GM21825 (cell line): Measurements from ENCODE around the gene OR6K6.

Experiments
- ATAC-seq: cut with Tn5 transposase; IDR thresholded peaks from one replicate; pipeline ENCODE4 v1.9.1; 2021; ENCODE audit warnings: mild to moderate bottlenecking, moderate library complexity; ENCODE audit not compliant: unreplicated experiment

Gene OR6K6, protein sequence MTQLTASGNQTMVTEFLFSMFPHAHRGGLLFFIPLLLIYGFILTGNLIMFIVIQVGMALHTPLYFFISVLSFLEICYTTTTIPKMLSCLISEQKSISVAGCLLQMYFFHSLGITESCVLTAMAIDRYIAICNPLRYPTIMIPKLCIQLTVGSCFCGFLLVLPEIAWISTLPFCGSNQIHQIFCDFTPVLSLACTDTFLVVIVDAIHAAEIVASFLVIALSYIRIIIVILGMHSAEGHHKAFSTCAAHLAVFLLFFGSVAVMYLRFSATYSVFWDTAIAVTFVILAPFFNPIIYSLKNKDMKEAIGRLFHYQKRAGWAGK

DNA sequence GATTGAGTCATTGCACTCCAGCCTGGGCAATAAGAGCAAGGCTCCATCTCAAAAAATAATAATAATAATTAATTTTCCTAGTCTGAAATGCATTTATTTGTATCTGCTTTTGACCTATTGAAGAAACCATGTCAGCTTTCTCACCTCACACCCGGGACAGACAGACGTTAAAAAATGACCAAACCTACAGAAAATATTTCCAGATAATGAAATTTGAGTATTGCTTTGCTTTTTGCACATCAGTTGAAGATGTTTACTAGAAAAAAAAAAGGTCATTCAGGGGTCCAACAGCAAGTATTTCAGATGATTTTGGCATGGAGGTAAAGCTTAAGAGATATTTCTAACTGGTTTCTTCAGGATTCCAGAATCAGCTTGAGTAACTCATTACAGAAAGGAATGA is at the start of gene OR6K6:
Gene OR6K6 (plus strand): TSS at position 301 of the 400 bp plus-strand sequence. CDS start 168 bp downstream, outside the sequence.
- no peak for ATAC-seq

DNA sequence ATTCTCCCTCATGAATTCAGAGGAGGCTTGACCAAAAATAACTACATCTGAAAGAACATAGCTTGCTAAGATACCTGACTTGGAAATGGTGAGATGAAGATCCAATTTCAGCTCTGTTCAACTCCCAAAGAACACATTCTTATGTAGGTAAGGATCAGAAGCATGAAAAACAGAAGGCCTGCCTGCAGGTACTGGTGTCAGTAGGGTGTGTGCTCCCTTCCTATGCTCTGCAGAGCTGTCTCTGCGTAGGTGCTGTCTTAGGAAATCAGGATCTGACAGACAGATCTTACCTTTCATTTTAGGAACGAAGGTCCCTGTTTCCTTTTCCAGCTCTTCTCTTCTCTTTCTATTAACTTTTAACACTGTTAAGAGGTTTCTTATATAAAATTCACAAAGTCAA is 48.4 kb upstream of the OR6K6 start:
- ATAC-seq, result no peak

DNA sequence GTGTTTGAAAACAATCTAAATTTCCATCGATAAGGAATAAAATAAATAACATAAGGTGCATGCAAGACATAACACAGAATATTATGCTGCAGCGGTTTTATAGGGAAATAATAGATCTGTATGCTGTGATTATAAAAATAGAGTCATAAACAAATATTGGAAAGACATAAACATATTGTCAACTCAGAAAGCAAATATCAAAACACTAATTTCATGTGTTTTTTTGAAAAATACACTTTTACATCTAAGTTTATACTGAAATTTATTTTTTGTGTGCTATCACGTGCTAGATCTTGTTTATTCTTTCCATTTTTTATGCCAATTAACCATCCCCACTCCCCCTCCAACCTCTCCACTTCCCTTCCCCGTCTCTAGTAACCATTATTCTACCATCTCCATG is 43.4 kb upstream of the OR6K6 start:
- no peak for ATAC-seq

DNA sequence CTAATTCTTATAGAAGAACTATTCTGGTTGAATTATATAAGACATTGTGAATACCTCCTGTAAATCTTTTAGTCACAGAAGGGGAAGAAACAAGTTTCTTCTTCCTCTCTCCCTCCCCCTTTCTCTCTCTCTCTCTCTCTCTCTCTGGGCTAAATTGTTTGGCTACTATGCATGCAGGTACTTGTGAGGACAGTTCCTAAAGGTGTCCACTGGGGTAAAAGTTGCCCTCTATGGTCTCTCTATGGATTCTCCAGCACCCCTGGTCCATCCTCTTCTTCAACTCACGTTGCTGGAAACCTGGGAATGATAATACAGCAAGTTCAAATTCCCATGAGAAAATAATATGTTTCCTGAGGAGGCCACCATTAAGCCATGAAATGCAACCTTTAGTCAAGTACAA is 39.8 kb upstream of the OR6K6 start:
- ATAC-seq, result no peak

DNA sequence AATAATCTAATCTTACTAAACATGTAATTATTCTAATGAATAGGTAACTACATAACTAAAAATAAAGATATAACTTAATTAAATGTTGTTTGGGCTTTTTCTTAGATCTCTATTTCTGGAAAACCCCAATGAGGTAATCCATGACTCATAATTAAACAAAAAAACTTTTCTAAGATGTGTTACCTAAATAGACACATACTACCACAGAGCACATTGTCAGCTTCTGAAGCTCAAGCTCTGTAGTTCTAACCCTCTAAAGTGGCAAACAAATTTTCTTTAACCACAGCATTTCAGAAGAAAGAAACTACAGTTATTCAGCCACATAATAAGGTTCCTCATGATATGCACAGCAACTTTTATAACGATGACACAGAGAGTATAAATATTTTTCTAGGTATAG is 38.2 kb upstream of the OR6K6 start:
- no peak for ATAC-seq

DNA sequence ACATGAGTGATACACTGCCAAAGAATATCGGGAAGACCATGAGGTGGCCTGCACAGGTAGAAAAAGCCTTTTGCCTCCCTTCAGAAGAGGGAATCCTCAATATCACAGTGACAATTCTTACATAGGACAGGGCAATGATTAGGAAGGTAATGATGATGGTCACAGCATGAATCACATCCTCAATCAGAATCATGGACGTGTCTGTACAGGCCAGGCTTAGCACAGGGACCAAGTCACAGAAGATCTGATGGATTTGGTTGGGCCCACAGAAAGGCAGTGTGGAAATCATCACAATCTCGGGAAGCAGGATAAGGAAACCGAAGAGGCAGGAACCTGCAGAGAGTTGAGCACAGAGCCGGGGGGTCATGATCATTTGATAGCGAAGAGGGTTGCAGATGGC is 37.2 kb upstream of the OR6K6 start:
- no peak for ATAC-seq

DNA sequence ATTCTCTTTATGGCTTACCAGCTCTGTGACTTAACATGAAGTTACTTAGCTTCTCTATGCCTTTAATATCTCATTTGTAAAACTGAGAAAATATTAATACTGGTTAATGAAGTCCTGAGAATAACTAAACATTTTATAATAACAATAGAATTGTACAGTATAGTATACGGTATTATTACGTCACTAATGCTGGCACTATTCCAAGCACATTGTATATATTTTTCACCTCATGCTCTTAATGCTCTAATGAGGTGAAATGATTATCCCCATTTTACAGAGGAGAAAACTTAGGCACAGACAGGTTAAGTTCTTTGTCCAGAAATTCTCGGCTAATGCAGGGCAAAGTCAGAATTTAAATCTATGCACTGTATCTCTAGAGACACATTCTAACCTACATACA is 34.9 kb upstream of the OR6K6 start:
- ATAC-seq, result no peak

DNA sequence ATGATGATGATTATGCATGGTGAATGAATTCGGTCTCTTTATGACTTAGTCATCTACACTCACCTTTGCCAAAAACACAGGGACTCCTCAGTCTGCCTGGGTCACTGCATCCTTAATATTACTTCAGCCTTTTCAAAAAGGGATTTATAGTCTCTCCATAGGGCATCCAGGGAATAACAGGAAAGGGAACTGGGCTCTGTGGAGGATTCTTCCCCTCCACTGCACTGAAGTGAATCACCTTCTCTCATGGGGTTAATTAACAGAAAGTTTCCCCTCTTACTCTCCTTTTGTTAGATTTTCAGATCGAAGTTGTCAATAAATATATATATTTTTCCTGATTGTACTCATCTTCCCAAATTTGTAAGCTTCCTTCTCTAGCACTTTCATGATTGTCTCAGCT is 33.9 kb upstream of the OR6K6 start, which contains the start of gene OR6K3:
Gene OR6K3 (minus strand): TSS at position 101 of the 400 bp plus-strand sequence. CDS start 2,605 bp downstream, outside the sequence.
- ATAC-seq, result no peak

DNA sequence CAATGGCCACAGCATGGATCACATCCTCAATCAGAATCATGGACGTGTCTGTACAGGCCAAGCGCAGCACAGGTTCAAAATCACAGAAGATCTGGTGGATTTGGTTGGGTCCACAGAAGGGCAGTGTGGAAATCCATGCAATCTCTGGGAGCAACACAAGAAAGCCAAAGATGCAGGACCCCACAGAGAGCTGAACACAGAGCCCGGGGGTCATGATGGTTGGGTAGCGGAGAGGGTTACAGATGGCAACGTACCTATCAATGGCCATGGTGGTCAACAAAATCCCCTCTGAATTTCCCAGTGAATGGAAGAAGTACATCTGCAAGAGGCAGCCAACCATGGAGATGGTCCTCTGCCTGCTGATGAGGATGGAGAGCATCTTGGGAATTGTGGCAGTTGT is 30.1 kb upstream of the OR6K6 start:
- ATAC-seq, result no peak

DNA sequence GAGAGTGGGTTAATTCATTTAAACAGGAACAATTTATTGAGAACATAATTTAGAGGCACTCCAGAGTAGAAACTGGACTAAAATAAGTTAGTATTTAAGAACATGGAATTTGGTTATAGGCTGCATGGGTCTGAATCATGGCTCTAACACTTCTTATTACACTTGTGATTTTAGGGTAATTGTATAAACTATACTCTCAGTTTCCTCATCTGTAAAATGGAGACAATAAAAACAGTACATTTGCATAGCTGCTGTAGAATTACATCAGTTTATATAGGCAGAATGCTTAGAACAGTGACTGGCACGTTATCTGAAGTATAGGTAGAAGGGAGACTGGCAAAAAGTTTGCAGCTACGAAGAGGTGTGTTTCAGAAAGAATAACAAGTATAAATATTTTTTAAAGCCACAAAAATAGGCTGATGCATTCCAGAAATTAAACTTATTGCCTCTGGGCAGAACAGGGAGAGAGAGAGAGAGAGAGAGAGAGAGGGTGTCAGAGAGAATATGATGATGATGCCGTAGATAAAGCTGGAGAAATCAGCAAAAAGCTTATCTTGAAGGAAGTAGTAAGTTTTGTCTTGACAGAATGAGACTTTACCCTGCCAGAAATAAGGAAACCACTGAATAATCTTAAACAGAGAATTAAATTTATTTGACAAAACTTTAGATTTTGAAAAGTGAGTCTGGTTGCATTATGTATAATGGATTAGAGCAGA is 25.9 kb upstream of the OR6K6 start:
- no peak for ATAC-seq

DNA sequence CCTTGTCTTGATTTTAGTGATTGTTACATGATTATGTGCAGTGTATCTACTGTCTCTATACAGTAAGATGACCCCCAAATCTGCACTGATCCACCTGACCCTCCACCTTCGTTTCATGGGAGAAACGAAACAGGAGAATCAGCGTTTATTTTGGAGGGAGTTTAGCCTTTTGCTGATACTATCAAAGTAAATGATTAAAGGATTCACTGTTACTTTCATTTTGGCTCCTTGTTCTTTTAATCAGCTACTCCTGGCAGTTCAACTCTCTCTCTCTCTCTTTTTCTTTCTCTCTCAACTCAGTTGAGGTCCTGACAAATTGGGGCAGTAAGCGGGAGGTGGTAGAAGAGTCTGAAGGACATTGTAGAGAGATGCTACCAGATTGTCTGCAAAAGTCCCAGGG is 24.1 kb upstream of the OR6K6 start:
- ATAC-seq, result no peak

DNA sequence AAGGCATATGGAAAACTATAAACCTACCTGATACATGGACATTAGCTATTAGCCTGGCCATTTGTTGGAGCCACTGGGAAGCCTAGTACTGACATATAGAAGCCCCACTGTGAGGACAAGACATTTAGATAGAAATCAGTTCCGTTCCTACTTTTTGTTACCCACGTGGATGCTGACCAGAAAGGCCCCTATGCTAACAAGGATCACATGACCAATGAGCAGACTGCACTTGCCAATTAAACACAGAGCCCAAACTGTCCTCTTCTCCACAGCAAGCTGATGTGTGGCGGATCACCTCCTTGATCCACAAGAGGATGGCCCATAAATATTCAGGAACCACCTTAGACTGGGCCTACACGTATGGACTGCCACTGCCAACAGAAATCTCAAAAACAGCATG is 22.8 kb upstream of the OR6K6 start:
- no peak for ATAC-seq

DNA sequence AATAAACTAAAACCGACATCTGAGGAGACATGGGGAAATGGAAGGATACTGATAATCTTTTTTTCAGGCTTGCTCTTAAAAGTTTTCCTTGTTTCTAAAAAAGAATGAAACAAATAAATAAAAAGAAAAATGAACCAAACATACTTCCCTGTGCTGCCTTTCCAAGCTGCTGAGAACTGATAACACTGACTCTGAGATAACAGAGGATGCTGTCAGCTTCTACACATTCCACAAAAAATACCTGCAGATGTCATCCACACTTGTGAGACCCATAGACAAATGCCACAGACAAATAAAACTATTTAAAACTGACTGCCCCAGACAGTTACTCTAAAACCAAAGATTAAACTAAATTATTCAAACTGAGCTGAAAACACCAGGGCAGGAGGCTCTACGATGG is 22.0 kb upstream of the OR6K6 start:
- no peak for ATAC-seq

DNA sequence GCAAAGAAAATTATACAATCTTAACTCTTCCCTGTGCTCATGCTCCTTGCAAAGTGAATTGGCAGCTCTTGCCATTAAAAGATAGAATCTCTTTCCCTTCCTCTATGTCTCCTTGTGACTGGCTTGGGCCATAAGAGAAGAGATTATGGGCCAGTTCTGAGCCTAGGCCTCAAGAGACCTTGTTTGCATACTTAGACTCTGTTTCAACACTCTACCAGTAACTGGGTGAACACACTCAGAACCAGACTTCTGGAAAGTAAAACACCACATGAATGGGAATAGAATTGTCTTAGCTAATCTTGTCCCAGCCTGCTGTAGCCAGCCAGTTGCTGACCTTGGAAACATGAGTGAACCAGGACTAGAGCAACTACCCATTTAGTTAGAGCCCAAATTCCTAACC is 18.7 kb upstream of the OR6K6 start:
- ATAC-seq, result no peak

DNA sequence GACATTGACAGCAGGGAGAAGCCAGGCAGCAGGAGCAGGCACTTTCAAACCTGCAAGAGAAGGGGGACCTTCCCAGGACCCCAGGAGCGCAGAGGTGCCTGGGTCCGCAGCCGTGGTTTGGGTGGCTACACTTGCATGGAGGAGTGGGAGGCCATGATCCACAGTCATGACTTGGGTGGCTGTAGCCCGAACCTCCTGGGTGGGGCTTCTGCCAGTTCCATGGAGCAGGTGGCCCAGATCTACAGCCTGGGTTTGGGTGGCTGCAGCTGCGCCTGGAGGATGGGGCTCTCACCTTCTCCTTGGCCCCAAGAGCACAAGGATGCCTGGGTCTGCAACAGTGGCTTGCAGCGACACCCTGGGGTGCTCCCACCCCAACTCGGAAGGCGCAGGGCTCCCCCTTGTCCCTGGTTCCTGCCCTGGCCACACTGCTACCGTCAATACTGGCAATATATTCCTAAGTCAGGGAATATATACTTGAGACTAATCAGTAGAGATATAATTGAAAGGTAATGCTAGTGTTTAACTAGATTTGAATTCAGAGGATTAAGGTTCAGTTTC is 2.3 kb upstream of the OR6K6 start:
- no peak for ATAC-seq

DNA sequence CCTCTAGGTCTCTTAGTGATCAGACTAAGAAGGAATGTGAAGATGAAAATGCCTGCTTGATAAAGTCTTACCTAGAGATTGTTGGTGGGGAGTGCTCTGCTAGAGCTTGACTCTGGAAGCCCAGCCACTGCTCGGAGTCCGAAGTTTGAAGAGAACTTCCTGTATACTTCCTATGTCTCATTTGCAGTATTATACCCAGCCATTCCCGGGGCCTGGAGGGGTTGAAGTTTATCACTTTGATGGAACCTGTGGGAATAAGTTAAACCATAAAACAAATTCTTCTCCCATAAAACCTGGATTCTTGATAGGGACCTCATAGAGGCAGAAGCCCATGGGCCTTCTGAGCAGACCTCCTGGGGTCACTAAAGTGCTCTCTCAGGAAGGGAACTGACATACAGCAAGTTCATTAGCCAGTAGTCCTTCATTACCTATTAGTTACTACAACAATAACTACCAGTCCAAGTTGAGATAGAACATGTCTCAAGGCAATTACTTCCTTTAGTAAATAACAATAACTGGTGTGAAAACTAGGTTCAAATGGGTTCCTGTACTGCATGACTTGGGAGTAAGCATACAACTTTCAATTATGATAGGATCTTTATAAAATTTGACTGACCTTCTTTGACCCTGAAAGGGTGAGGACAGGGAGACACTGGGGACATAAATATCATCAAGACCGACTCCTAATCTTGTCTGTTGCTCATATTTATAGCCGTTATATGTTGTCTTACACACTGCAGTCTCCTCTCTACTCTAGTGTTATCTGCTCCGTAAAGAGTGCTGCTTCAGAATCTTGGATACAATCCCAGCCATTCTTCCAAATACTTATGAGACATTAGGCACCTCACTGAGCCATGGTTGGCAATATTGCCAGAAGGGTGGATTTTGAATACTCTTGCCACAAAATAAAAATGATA is 17.7 kb downstream of the OR6K6 start, which contains the start of gene OR6N1:
Gene OR6N1 (minus strand): TSS at position 246 of the 917 bp plus-strand sequence. CDS start 5,513 bp downstream, outside the sequence.
- no peak for ATAC-seq

DNA sequence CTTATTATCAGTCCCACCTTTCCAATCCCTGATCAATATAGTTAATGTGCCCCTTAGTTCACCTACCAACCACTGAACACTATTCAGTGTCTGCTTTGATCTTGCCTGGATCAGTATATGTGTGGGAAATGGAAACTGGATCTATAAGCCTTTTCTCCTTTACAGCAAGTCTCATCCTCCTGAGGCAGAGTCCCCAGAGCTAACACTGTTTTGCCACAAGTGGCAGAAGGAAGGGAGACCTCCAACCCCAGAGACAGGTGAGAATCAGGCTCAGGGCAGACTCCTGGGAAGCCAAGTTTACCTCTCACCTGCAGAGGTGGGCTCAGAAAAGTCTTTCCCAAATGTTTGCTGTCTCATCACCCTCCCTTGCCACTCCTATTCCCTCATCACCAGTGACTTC is 26.6 kb downstream of the OR6K6 start, which contains the start of gene OR6N2:
Gene OR6N2 (minus strand): TSS at position 101 of the 400 bp plus-strand sequence. CDS start 3,569 bp downstream, outside the sequence.
- ATAC-seq, result no peak

DNA sequence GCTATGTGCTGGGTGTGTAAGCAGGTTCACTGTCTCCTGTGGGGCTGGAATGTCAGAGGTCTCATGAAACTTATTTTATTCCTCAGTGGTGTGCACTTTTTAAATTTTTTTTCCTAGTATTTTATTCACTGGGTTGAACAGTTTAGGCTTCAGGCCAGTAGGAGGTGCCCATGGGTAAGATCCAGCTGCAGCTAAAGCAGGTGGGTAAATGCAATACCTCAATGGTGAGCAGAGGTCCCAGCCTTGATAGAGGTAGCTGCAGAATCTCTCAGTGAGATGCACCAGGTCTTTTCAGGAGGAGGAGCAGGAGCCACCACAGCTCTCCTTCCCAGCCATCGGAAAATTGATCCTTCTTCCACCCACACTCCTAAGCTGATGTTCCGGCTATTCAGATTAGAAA is 39.1 kb downstream of the OR6K6 start:
- ATAC-seq, result no peak

DNA sequence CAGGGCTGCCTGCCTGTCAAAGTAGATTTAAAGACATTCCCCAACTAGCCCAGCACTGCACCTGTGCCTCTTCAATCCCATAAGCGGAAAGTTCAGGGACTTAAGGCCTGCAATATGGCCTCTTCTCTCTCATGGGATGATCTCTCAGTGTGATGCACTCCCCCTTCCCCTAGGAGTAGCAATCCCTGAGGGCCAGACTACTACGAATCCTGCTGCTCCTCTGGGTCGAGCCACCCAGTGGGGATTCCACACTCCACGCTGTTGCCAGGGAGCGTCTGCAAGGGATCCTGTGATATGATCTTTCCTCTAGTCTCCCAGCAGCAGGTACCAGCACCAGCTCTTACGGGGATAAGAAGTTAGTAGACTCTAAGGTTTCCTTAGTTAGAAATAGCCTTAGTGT is 39.7 kb downstream of the OR6K6 start:
- ATAC-seq, result no peak

DNA sequence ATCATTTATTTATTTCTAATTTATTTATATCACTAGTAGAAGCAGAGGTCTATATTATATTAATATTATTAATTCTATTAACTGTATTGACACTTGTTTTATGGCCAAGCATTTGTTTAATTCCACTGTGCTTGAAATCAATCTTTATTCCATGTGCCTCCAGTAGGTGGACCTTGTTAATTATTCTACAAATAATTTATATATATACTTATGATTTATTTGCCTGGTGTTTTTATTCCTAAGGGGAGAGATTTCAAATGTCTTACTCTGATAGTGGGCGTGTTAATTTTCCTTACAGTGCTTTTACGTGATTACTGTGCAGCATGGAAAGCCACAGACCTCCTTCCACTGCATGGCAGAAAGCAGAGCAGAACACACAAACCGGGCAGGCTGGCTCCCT is 44.0 kb downstream of the OR6K6 start:
- no peak for ATAC-seq

DNA sequence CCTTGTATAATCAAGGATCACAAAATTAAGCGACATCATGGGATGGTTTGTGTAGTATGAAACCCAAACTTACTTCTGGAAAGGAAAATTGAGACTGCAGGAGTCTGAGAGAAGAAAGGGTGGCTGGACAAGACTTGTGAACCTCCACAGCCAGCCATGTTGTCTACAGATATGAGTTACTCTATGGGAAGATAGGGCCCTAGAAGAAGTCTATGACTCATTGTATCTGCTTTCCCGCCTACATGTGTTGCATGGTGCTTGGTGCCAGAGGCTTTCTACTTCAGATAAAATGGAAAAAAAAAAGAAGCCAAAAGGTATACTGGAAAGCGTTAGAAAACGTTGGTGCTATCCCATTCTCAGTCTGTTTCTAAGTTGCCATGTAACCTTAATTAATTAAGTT is 45.2 kb downstream of the OR6K6 start:
- no peak for ATAC-seq
